Measurements from ENCODE around the gene DCLRE1A. TPM values are rescaled to one million over a fixed set of nuclear protein-coding genes. Genes with fewer than 3 reads are reported as not detected.

DCLRE1A gene
- polyA plus RNA-seq, 1 donor from 2014 or later, result 11.6 TPM

DNA sequence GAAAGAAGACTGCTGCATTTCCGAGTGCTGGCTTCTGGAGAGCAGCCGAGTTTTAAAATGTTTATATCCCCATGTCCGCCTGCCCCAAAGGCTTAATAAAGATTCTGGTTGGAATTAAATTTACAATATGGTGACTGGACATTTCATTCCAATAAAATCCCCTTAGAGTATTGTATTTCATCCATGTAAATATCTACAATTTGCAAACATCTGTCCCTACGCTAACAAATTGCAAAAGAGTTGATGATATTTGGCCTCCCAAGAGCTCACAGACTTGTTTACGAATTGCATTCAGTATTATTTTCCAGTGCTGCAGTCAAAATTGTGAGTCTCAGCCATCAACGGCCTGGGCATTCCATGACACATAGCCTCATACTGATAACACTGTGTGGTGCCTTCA is 52.3 kb downstream of the DCLRE1A start:
- Histone ChIP-seq H3K9me2 (ENCODE audit: insufficient read depth, low read length) (no peaks in the 10 kb centered on the region), H3K9ac (ENCODE audit: low read length) (no peak overlapping the region), H3K4me2 (ENCODE audit: low read length) (no peak overlapping the region), H3K27ac (ENCODE audit: low read length) (no peak overlapping the region), H3K36me3 (ENCODE audit: insufficient read depth, low read length) (no peaks in the 10 kb centered on the region), H4K20me1 (ENCODE audit: insufficient read depth) (no peaks in the 10 kb centered on the region), H3K27me3 (ENCODE audit: insufficient read depth, low read depth, low read length) (no peaks in the 10 kb centered on the region), H3K9me3 (ENCODE audit: low read length) (no peaks in the 10 kb centered on the region), H3K79me2 (replicated peaks; ENCODE audit: insufficient read depth, low read length) (no peaks in the 10 kb centered on the region), H3F3A (ENCODE audit: insufficient read depth, low read length, poor library complexity, severe bottlenecking) (no peaks in the 10 kb centered on the region), H3K4me3 (ENCODE audit: low read length) (no peak overlapping the region), H2AFZ (ENCODE audit: low read depth, low read length) (no peak overlapping the region)
- no peak for TF ChIP-seq SMC3 (conservative IDR thresholded peaks at IDR 0.05; ENCODE audit: poor library complexity)
- TF ChIP-seq MXI1 (conservative IDR thresholded peaks at IDR 0.05; ENCODE audit: poor library complexity, severe bottlenecking), result no peak
- TF ChIP-seq EP300 (conservative IDR thresholded peaks at IDR 0.05; ENCODE audit: poor library complexity, severe bottlenecking), result no peak
- no peak for TF ChIP-seq TAF1 (IDR thresholded peaks at IDR 0.05; ENCODE audit: low read depth)
- no peak for TF ChIP-seq POLR2AphosphoS5 (IDR thresholded peaks at IDR 0.05)
- no peak for TF ChIP-seq EZH2 (IDR thresholded peaks at IDR 0.05; ENCODE audit: borderline replicate concordance, insufficient read depth, low read length, poor library complexity, severe bottlenecking)
- TF ChIP-seq RAD21 (conservative IDR thresholded peaks at IDR 0.05), result no peak
- TF ChIP-seq, protein P1, sequence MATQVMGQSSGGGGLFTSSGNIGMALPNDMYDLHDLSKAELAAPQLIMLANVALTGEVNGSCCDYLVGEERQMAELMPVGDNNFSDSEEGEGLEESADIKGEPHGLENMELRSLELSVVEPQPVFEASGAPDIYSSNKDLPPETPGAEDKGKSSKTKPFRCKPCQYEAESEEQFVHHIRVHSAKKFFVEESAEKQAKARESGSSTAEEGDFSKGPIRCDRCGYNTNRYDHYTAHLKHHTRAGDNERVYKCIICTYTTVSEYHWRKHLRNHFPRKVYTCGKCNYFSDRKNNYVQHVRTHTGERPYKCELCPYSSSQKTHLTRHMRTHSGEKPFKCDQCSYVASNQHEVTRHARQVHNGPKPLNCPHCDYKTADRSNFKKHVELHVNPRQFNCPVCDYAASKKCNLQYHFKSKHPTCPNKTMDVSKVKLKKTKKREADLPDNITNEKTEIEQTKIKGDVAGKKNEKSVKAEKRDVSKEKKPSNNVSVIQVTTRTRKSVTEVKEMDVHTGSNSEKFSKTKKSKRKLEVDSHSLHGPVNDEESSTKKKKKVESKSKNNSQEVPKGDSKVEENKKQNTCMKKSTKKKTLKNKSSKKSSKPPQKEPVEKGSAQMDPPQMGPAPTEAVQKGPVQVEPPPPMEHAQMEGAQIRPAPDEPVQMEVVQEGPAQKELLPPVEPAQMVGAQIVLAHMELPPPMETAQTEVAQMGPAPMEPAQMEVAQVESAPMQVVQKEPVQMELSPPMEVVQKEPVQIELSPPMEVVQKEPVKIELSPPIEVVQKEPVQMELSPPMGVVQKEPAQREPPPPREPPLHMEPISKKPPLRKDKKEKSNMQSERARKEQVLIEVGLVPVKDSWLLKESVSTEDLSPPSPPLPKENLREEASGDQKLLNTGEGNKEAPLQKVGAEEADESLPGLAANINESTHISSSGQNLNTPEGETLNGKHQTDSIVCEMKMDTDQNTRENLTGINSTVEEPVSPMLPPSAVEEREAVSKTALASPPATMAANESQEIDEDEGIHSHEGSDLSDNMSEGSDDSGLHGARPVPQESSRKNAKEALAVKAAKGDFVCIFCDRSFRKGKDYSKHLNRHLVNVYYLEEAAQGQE (IDR thresholded peaks at IDR 0.05; ENCODE audit: borderline replicate concordance), result no peak
- TF ChIP-seq, protein P2, sequence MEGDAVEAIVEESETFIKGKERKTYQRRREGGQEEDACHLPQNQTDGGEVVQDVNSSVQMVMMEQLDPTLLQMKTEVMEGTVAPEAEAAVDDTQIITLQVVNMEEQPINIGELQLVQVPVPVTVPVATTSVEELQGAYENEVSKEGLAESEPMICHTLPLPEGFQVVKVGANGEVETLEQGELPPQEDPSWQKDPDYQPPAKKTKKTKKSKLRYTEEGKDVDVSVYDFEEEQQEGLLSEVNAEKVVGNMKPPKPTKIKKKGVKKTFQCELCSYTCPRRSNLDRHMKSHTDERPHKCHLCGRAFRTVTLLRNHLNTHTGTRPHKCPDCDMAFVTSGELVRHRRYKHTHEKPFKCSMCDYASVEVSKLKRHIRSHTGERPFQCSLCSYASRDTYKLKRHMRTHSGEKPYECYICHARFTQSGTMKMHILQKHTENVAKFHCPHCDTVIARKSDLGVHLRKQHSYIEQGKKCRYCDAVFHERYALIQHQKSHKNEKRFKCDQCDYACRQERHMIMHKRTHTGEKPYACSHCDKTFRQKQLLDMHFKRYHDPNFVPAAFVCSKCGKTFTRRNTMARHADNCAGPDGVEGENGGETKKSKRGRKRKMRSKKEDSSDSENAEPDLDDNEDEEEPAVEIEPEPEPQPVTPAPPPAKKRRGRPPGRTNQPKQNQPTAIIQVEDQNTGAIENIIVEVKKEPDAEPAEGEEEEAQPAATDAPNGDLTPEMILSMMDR (IDR thresholded peaks at IDR 0.05; ENCODE audit: poor library complexity, severe bottlenecking), result no peak

DNA sequence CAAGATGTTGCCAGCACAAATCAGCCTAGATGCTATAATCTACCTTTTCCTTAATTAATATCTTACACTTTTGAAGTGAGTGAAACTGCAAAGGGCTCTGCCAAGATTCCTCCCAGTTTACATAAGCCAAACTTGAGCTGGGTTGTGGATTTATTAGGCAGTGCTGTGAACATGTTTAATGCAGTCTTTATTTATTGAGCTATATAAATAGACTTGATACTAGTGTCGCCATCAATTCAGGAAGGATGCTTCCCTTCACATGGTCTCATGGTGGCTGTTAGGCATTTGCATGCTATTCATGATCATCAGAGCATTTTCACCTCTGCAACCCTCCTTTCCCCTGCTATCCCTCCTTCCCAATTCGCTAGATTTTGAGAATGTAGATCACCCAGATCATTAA is 62.2 kb downstream of the DCLRE1A start:
- Histone ChIP-seq H3K9ac (ENCODE audit: low read length) (no peak overlapping the region), H4K20me1 (ENCODE audit: insufficient read depth) (no peaks in the 10 kb centered on the region), H3F3A (ENCODE audit: insufficient read depth, low read length, poor library complexity, severe bottlenecking) (no peaks in the 10 kb centered on the region), H3K27ac (ENCODE audit: low read length) (peak overlapping the region; percentile 18), H3K79me2 (replicated peaks; ENCODE audit: insufficient read depth, low read length) (no peaks in the 10 kb centered on the region), H3K36me3 (ENCODE audit: insufficient read depth, low read length) (no peaks in the 10 kb centered on the region), H3K4me3 (ENCODE audit: low read length) (no peak overlapping the region), H3K4me2 (ENCODE audit: low read length) (no peak overlapping the region), H2AFZ (ENCODE audit: low read depth, low read length) (no peak overlapping the region), H3K9me3 (ENCODE audit: low read length) (no peaks in the 10 kb centered on the region), H3K9me2 (ENCODE audit: insufficient read depth, low read length) (no peaks in the 10 kb centered on the region), H3K27me3 (ENCODE audit: insufficient read depth, low read depth, low read length) (no peaks in the 10 kb centered on the region)
- TF ChIP-seq, protein P2 (IDR thresholded peaks at IDR 0.05; ENCODE audit: poor library complexity, severe bottlenecking), result no peak
- TF ChIP-seq TAF1 (IDR thresholded peaks at IDR 0.05; ENCODE audit: low read depth) (no peak), SMC3 (conservative IDR thresholded peaks at IDR 0.05; ENCODE audit: poor library complexity) (no peak), EZH2 (IDR thresholded peaks at IDR 0.05; ENCODE audit: borderline replicate concordance, insufficient read depth, low read length, poor library complexity, severe bottlenecking) (no peak), POLR2AphosphoS5 (IDR thresholded peaks at IDR 0.05) (no peak), RAD21 (conservative IDR thresholded peaks at IDR 0.05) (no peak), EP300 (conservative IDR thresholded peaks at IDR 0.05; ENCODE audit: poor library complexity, severe bottlenecking) (no peak), MXI1 (conservative IDR thresholded peaks at IDR 0.05; ENCODE audit: poor library complexity, severe bottlenecking) (no peak)
- TF ChIP-seq, protein P1 (IDR thresholded peaks at IDR 0.05; ENCODE audit: borderline replicate concordance), result no peak

Measured in neural cell (in vitro differentiated cells).